HT-29 (cell line): ENCODE results near the gene GYPC. TPM values are rescaled to one million over a fixed set of nuclear protein-coding genes. Genes with fewer than 3 reads are reported as not detected.
"Not testable (repeated sequence)": the region's sequence is repeated elsewhere in the genome, so short reads cannot be mapped to it uniquely, and the experiment has no call there.

Experiments used
- DNase-seq: peaks from one replicate; pipeline ENCODE4 v3.0.0-alpha.2; 2015; ENCODE audit warnings: low spot score
- total RNA-seq: library from RNA; depleted of rRNA; stranded (reverse); fragments of >200 nt; shearing (Covaris generic); gene quantifications from 2 replicates; pipeline ENCODE4 v1.2.3, GENCODE V29; 2014

Gene GYPC
- total RNA-seq, 1 experiment from 2014 or later = not detected

DNA sequence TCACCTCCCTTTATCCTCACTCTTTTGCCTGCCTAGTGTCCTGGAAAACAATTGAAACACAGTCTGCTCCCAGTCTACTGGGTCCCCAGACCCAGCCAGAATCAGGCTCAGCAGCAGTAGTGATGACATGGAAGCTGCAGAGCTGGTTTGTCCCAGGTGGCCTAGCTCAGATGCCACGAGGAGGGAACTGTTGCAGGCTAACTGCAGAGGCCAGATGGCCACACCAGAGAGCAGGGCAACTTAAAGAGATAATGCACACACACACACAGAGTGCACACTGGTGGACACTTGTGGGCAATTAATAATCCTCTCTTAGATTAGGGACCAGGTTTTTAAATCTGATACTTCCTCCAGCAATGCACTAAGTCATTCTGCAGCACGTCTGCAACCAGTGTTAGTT lies 42.4 kb downstream of the GYPC start:
- DNase-seq = no peak

- DNase-seq = no peak
Measured at GRCh38 chr2:126699018-126699417, 43.1 kb downstream of the GYPC start.

- DNase-seq = no peak
Measured at GRCh38 chr2:126699716-126700581, 44.0 kb downstream of the GYPC start.

GRCh38 chr2:126700677-126701076 lies 44.7 kb downstream of the GYPC start:
- no peak for DNase-seq

GRCh38 chr2:126703311-126703710 lies 47.4 kb downstream of the GYPC start:
- DNase-seq = no peak

- DNase-seq = no peak
Measured at GRCh38 chr2:126704434-126705160, 48.6 kb downstream of the GYPC start.

DNA sequence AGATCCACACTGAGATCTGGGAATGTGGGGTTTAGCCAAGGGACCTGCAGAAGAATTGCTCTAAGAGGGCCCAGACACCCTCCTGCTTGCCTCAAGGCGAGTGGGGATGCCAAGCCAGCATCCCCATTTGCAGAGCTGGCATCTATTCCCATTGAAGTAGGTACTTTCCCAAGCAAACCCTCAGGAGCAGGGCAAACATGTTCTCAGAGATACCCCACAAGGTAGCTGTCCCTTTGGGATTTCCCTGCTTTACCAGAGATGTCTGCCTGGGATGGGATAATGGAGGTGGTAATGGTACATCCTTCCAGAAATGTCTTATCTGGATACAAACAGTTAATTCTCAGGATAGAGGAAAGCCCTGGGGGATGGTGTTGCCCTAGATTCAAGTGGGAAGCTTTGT lies 51.2 kb downstream of the GYPC start:
- DNase-seq = no peak

GRCh38 chr2:126707941-126708340 lies 52.0 kb downstream of the GYPC start:
- DNase-seq = no peak

GRCh38 chr2:126714191-126714965 lies 58.4 kb downstream of the GYPC start:
- DNase-seq = no peak

GRCh38 chr2:126715111-126715510 lies 59.2 kb downstream of the GYPC start:
- DNase-seq = no peak

DNA sequence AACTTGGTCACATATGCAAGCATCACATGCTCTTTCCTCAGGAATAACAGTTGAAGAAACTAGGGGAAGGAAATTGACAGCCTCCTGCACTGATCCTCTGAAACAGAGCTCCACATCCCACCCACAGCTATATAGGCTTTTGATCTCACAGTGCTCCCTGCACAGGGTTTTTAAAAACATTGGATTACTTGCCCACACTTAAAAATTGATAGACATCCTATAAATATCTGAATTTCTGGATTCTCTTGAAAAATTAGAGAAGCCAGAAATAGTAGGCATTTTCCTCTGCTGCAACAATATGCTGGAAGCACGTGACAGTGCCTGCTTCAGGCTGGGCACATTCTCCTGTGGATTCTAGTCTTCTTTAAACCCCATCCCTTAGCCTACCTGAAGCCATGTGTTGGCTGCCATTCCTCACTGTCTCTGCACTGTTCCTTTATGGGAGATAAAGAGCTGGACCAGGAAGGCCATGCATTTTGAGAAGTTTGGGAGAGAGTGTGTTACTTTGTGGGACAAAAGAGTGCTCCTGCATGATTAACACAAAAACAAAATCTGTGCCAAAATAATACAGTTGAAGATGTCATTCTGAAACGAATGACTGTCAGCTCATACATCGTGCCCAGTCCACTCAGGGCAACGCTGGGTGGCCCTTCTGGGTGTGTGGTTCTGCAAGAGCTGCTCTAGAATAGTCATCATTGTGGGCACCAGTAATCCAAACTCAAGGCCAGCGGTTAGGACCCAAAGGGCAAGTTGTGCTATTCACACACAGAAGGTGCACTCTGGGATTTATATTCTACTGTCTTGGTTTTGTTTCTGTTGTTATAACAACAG lies 59.8 kb downstream of the GYPC start:
- DNase-seq = no peak

DNA sequence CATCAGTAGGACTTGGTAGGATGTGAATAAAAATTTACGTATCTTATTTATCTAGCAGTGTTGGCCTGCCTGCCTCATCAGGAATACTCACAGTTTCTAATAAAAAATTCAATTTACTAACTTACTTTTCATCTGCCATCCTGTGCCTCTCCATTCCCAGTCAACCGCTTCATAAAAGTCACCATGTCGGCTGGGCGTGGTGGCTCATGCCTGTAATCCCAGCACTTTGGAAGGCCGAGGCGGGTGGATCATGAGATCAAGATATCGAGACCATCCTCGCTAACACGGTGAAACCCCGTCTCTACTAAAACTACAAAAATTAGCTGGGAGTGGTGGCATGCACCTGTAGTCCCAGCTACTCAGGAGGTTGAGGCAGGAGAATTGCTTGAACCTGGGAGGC lies 61.3 kb downstream of the GYPC start:
- DNase-seq = not testable (repeated sequence)

DNA sequence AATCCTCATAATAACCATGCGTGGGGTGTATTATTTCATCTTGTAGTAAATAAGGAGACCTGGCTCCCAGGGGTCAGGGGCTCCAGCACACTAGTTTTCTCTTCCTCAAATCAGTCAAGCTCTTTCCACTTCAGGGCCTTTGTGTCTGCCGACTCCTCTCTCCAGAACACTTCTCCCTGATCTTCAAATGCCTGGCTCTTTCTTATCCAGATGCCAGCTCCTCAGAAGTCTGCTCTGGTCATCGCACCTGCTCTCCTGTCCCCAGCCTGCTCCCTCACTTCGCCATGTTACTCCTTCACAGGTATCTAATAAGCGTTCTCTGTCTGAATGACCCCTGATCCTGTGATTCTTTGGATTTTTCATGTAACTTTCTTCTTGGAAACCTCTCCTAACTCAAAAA lies 62.0 kb downstream of the GYPC start:
- no peak for DNase-seq

GRCh38 chr2:126719191-126719832 lies 63.4 kb downstream of the GYPC start:
- DNase-seq = no peak

GRCh38 chr2:126719833-126720351 lies 63.9 kb downstream of the GYPC start:
- DNase-seq = no peak

GRCh38 chr2:126720638-126721037 lies 64.7 kb downstream of the GYPC start:
- no peak for DNase-seq

GRCh38 chr2:126722081-126722480 lies 66.1 kb downstream of the GYPC start:
- no peak for DNase-seq

DNA sequence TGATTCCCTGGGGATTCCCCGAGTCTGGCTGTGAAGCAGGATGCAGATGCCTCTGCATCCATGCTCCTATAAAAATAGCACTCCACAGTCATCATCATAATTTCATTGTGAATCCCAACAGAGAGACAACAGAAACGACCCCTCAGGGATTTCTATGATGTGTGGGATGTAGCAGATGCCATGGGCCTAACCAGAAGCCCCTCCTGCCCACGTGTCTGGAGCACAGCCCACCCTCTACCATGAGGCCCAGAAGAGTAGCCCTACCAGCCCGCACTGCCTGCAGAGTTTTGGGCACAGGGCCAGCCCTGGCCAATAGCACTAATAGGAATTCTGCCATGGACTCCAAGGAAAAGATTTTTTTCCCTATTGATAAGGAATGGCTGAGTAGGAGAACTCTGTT lies 66.6 kb downstream of the GYPC start:
- DNase-seq = no peak

GRCh38 chr2:126723281-126723815 lies 67.4 kb downstream of the GYPC start:
- DNase-seq = no peak

DNA sequence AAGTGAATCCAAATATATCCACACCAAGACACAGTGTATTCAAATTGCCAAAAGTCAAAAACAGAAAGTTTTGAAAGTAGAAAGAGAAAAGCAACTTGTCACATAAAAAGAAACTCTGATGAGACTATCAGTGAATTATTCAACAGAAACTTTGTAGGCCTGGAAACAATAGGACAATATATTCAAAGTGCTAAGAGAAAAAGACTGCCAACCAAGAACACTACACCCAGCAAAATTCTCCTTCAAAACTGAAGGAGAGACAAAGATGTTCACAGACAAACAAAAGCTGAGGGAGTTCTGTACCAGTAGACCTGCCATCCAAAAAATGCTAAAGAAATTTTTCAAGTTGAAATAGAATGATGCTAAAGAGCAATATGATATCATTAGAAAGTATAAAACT lies 69.6 kb downstream of the GYPC start:
- DNase-seq = no peak
